HS-27A (cell line): ENCODE measurements around the gene PALMD.

Experiments used
- DNase-seq: peaks from one replicate; pipeline ENCODE4 v3.0.0-alpha.2; 2012; ENCODE audit warnings: low read depth, missing footprints

PALMD gene

GRCh38 chr1:99635664-99636063 is 10.2 kb upstream of the PALMD start:
- DNase-seq, result no peak

DNA sequence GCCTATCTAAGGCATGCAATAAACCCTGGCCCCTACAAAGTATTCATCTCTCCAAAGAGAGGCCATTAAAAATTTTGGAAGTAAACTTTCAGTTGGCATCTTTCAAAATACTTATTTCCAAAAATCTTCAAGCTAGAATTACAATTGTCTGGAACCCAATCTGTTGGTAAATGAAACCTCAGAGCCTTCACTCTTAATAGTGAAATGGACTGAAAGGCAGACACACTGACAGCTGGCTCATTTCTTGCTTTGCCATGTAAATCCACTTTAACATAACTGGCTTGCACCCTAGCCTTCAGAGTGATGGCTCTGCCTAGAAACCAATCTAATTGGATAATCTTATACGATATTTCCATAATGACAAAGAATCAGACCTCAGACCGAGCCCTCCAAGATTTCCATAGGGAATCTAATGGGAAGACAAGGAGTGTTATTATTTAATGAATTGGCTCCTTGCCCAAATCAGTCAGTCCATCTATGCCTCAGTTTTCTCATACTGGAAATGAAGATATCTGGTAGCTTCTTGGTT is 9.2 kb upstream of the PALMD start:
- DNase-seq, result no peak

DNA sequence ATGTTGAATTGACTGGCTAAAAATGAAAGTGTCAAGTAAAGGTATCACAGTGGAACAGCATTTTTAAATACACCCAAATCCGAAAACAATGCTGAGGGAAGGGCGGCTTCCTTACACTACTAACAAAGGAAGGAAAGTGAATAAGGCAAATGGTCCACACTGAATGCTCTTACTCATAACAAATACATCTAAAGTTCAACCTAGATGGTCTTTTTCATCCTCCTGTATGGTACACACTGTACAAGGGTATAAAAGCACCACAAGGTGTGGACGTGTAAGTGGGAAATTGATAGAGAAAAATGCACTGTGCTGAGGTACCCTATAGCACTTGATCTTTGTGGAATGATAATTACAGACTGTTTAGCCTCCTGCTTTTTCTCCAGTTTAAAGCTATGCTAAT is 7.1 kb upstream of the PALMD start:
- no peak for DNase-seq

DNA sequence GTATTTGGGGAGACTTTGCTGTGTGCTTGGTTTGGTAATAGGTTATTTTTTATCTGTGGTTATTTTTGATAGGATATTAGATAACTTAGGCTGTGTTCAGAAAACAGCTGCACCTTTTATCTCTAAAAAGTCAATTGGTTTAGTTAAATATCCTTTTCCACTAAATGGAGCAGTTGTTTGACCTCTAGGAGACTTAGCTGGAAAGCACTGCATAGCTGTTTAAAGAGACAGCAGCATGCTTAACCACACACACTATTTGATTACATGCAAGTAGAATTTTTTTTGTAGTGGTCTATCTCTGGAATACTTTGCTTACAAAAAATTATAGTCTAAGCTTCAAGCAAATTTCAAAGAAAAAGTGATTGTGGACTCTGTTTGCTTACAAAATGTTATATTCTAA is 6.5 kb upstream of the PALMD start:
- no peak for DNase-seq

GRCh38 chr1:99639945-99640344 is 6.0 kb upstream of the PALMD start:
- DNase-seq, result no peak

DNA sequence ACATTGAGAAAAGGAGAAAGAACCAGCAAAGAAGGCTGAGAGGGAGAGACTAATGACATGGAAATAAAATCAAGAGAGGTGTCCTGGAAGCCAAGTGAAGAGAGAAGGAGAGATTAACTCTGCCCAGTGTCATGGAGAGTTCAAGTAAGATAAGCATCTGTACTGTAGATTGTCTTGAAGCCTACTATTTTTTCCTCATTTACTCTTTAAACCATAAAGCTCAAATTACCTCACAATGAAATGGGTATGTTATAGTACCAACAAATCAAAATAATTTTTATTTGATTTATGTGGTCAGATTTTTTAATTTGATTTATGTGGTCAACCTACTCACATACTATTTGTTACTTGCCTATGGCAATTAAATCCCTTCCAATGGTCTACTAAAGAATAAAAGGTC is 5.2 kb upstream of the PALMD start:
- no peak for DNase-seq

DNA sequence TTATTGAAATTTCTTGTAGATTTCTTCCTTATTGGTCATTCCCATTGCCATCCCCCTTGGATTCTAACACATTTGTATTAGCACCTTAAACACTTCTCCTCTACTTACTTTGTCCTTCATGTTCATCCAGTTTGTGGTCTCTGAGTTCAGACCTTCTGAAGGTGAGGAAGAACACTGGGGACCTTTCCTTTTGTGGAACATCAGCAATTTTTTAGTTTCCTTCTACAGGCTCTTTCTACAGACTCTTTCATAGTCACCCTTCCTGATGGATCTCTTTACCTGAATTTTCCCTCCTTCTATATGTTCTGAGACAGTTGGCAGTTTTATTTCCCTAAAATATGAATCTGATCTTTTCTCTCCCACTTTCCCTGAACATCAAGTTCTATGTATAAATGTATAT is 4.4 kb upstream of the PALMD start:
- no peak for DNase-seq

DNA sequence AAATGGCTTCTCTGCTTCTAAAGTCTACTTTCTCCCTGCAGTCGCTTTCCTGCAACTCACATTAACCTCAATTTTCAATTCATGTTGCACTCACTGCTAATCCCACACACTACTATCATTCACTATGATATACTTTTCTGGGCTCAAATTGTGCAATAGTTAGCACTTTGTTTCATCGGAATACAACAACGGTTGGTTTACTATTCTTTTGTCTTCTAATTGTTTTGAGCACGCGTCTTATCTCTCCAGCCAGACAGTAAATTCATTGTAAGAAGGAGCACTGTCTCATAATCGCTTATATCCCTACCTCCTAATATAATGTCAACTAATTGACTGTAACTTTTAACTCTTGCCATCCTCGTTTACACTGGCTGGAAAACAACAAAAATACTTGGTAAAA is 3.9 kb upstream of the PALMD start:
- DNase-seq, result no peak

DNA sequence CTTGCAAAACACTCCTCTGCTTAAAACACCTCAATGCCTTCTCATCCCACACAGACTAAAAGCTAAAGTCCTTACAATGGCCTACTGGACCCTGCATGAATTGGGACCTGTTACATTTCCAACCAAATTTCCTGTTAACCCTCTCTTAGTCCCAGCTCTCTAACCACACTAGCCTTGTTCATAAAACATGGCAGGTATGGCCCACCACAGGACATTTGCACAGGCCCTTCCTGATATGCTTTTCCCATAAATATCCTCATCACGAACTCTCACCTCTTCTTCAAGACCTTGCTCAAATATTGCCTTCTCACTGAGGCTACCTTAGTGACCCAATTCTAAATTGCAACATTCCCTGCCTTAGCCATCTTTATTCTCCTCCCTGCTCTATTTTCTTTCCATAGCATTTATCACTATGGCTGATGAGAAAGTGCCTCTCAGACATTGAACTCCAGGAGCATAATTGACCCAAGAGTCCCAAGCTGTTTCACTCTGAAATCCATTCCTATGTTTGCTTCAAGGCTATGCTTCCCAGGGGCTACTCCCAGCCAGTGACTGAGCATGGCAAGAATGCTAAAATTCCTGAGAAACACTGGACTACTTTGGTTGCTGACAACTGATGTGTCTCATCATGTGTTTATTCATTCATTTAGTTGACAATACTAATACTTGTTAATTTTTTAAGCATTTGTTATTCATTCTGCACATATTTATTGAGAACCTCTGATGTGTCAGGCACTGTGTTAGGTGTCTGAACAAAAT is 2.7 kb upstream of the PALMD start:
- peak; percentile 15 for DNase-seq

DNA sequence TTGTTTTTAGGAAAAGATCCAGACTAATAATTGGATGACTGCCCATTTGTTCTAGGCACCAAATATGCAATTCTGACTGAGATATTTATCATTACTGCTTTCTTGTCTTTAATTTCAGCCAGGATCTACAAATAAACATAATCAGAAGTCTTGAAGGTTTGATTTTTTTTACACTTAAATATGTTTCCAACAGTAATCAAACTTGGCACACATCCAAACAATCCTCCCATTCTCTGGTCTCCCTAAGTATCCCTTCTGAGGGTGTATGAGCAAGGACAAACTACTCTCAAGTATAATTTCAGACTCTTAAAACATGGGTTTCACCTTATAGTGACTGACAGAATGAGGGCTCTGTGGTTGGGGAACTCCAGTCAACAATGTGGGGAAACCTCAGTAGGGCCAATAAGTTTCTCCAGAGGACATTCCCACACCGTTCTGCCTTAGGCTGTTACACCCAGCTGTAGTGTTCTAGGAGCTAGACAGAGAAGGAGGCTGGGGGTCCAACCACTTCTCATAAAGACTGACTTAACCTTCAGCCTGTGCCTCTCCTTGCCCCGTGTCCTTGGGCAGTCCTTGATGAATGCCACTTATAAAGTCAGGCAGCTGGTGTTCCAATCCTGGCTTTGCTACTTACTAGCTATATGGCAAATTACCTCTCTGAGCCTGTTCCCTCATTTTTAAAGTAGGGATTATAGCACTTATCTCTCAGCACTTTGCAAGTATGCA is 1.5 kb upstream of the PALMD start:
- DNase-seq, result no peak

DNA sequence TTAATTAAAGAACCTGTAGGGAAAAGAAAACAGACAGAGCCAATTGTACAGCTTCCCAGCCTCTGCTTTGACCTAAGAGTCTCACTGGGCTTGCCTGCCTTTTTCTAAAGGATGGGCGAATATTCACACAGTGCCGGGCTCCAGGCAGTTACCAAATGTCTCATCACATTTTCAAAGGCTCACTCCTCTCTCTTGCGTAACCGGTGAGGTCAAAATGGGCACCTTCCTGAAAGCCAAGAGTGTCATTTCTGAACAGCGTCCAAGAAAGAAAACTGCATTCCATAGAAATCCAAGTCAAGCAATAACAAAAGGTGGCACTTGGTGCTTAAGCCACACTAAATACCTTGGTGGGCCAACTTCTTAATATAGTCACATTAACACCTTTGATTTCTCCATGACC is 710 bp upstream of the PALMD start:
- DNase-seq, result peak; percentile 19

GRCh38 chr1:99646868-99647267 is 955 bp downstream of the PALMD start:
- DNase-seq, result no peak

GRCh38 chr1:99647490-99647889 is 1.6 kb downstream of the PALMD start:
- DNase-seq, result no peak

- no peak for DNase-seq
Measured at GRCh38 chr1:99648107-99648506, 2.2 kb downstream of the PALMD start.

- DNase-seq, result no peak
Measured at GRCh38 chr1:99650030-99650429, 4.1 kb downstream of the PALMD start.

DNA sequence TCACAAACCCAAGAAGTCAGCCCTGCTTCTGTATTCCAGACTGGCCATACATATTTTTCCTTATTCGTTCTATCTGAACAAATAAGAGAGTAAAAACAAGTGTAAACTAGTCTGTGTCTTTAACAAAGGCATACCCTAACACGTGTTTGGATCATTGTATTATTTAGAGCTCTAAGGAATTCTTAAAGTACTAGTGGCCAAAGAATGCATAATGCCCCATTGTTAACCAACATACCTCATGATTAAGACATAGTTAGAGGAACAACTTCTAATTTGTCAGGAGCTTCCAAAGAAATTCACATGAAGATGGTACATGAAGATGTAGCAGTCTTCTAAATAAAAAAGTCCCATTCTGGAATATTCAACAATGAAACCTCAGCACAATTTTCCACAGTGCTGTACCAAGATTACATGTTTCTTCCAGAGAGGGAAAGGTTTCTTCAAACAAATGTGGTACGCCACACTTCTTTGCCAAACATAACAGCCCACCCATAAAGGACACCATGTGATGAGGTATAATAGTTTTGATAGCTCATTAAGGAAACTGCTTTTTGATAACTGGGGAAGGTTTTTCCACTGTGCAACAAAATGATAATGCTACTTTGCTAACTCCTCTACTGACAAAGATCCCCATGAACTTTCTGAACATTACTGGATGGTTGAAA is 5.0 kb downstream of the PALMD start:
- DNase-seq, result no peak

GRCh38 chr1:99652881-99653281 is 7.0 kb downstream of the PALMD start:
- no peak for DNase-seq

- no peak for DNase-seq
Measured at GRCh38 chr1:99655376-99655775, 9.5 kb downstream of the PALMD start.

DNA sequence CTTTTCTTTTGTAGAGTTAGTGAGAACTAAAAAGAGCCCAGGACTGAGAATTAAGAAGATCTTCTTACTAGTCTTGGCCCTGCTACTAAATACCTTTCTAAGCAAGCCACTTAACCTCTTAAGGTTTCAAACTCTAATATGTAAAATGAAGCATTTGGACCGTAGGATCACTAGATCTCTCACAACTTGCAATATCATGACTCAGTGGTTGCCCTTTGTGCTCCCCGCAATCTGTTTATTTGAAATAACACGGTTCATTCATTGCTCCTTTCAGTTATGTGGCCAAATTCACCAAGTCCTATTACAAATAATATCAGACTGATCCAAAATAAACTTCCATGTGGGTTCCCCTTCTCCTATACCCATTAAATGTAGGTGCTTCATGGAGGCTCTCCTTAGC is 10.8 kb downstream of the PALMD start:
- no peak for DNase-seq

- no peak for DNase-seq
Measured at GRCh38 chr1:99657213-99658030, 11.5 kb downstream of the PALMD start.

- no peak for DNase-seq
Measured at GRCh38 chr1:99658031-99658290, 12.0 kb downstream of the PALMD start.

DNA sequence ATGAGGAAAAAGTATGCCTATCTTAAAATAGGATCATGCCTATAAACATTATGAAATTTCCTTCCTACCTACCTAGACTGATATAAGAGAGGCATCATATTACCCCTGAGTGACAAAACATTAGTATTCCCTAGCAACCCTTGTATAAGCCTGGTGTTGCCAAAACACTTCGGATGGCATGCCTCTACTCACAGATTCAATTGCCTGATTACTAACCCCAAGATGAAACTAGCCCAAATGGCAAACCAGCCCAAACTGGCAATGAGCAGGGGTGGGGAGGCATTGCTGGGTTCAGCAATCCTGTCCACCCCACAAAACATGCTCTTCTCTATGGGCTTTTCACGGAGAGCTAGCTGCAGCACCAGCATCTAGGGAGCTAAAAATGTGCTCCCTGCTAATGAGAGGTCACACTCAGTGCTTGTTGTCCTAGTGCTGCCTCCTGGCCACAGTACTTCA is 13.9 kb downstream of the PALMD start:
- no peak for DNase-seq
